ENCODE measurements around the gene CTAGE9. TPM values are rescaled to one million over a fixed set of nuclear protein-coding genes. Genes with fewer than 3 reads are reported as not detected.

CTAGE9 gene
- polyA plus RNA-seq, 3 donors = not detected

GRCh38 chr6:131756039-131756438 is 45.2 kb upstream of the CTAGE9 start:
- Histone ChIP-seq H3K4me1 (ENCODE audit: control insufficient read depth in 1 of 2, insufficient read depth in 2 of 2, low read length in 2 of 2) (no peaks in the 10 kb centered on the region), H2AFZ (ENCODE audit: insufficient read depth, low read depth, low read length, poor library complexity, severe bottlenecking) (no peak overlapping the region), H3K4me3 (replicated peaks in 1 of 3; ENCODE audit: low read depth in 2 of 3, low read length in 3 of 3) (no peak overlapping the region), H3K27me3 (ENCODE audit: control insufficient read depth in 2 of 2, insufficient read depth in 2 of 2, low read length in 2 of 2) (no peaks in the 10 kb centered on the region), H3K9ac (ENCODE audit: insufficient read depth, low read length, poor library complexity, severe bottlenecking) (no peak overlapping the region), H4K20me1 (ENCODE audit: insufficient read depth, low read length) (no peaks in the 10 kb centered on the region), H3K9me3 (replicated peaks in 1 of 2; ENCODE audit: control insufficient read depth in 1 of 2, insufficient read depth in 1 of 2, low read length in 2 of 2) (no peaks in the 10 kb centered on the region), H3K36me3 (replicated peaks in 1 of 2; ENCODE audit: control insufficient read depth in 1 of 2, insufficient read depth in 2 of 2, low read length in 2 of 2) (no peaks in the 10 kb centered on the region), H3K4me2 (replicated peaks; ENCODE audit: extremely low read depth, low read length, poor library complexity, severe bottlenecking) (no peak overlapping the region), H3K79me2 (ENCODE audit: insufficient read depth, low read length) (no peaks in the 10 kb centered on the region), H3K27ac (ENCODE audit: low read depth in 1 of 2, low read length in 2 of 2) (no peak overlapping the region)
- 100% methylated on average over 1 of the region's 2 CpGs for WGBS (ENCODE audit: insufficient coverage)
- no peaks in the 10 kb centered on the region for H3K4me1 Mint-ChIP-seq
- intact Hi-C loops (cut with micrococcal nuclease) = no loop called here
- H3K27ac Mint-ChIP-seq = no peak overlapping the region
- DNase-seq = no peak
- no peaks in the 10 kb centered on the region for H3K36me3 Mint-ChIP-seq
- no peak for TF ChIP-seq CTCF (IDR thresholded peaks at IDR 0.05)
- H3K9me3 Mint-ChIP-seq = peaks cover 0 to 6% (median 0%) of the 10 kb centered on the region in 7 donors
- H3K27me3 Mint-ChIP-seq (ENCODE audit: low read depth in 3 of 3) = peaks cover 3 to 10% (median 3%) of the 10 kb centered on the region in 3 donors
- H3K4me3 Mint-ChIP-seq = no peak overlapping the region

- H3K4me1 ChIP-seq (ENCODE audit: control insufficient read depth in 1 of 2, insufficient read depth in 2 of 2, low read length in 2 of 2) = no peaks in the 10 kb centered on the region
- H3K79me2 ChIP-seq (ENCODE audit: insufficient read depth, low read length) = no peaks in the 10 kb centered on the region
- H3K27me3 ChIP-seq (ENCODE audit: control insufficient read depth in 2 of 2, insufficient read depth in 2 of 2, low read length in 2 of 2) = no peaks in the 10 kb centered on the region
- H3K27ac ChIP-seq (ENCODE audit: low read depth in 1 of 2, low read length in 2 of 2) = no peak overlapping the region
- Mint-ChIP-seq H3K9me3 (peaks cover 0 to 6% (median 0%) of the 10 kb centered on the region in 7 donors), H3K4me3 (no peak overlapping the region), H3K4me1 (no peaks in the 10 kb centered on the region), H3K27ac (no peak overlapping the region), H3K36me3 (no peaks in the 10 kb centered on the region), H3K27me3 (ENCODE audit: low read depth in 3 of 3) (peaks cover 3 to 11% (median 3%) of the 10 kb centered on the region in 3 donors)
- no peaks in the 10 kb centered on the region for H3K9me3 ChIP-seq (replicated peaks in 1 of 2; ENCODE audit: control insufficient read depth in 1 of 2, insufficient read depth in 1 of 2, low read length in 2 of 2)
- no peaks in the 10 kb centered on the region for H4K20me1 ChIP-seq (ENCODE audit: insufficient read depth, low read length)
- intact Hi-C loops (cut with micrococcal nuclease) = no loop called here
- no peak overlapping the region for H3K4me3 ChIP-seq (replicated peaks in 1 of 3; ENCODE audit: low read depth in 2 of 3, low read length in 3 of 3)
- TF ChIP-seq CTCF (IDR thresholded peaks at IDR 0.05) = no peak
- no peak overlapping the region for H3K9ac ChIP-seq (ENCODE audit: insufficient read depth, low read length, poor library complexity, severe bottlenecking)
- no peaks in the 10 kb centered on the region for H3K36me3 ChIP-seq (replicated peaks in 1 of 2; ENCODE audit: control insufficient read depth in 1 of 2, insufficient read depth in 2 of 2, low read length in 2 of 2)
- WGBS (ENCODE audit: insufficient coverage) = no CpG with 5 or more reads among the region's 3 CpGs
- DNase-seq = no peak
- no peak overlapping the region for H3K4me2 ChIP-seq (replicated peaks; ENCODE audit: extremely low read depth, low read length, poor library complexity, severe bottlenecking)
- no peak overlapping the region for H2AFZ ChIP-seq (ENCODE audit: insufficient read depth, low read depth, low read length, poor library complexity, severe bottlenecking)
These were observed 44.8 kb upstream of the CTAGE9 start for GRCh38 chr6:131755597-131755996.
